Common myeloid progenitor, CD34-positive (primary cell): ENCODE measurements around the gene CCDC136. TPM values are rescaled to one million over a fixed set of nuclear protein-coding genes. Genes with fewer than 3 reads are reported as not detected.

Experiments
- CTCF ChIA-PET: fragments of 350-600 bp; sonication (Branson Sonifier 250); formaldehyde crosslinking; loops from one replicate; lab custom pipeline; 2021; ENCODE audit warnings: antibody characterized with exemption; lab: Charles Lee
- POLR2A ChIA-PET: fragments of 350-600 bp; sonication (Branson Sonifier 250); formaldehyde crosslinking; loops from one replicate; lab custom pipeline; 2021; ENCODE audit warnings: antibody characterized with exemption; lab: Charles Lee
- DNase-seq, 3 donors: peaks; one replicate each; pipeline versions ENCODE4 v3.0.0 to v3.0.0-alpha.2; 2013
- H3K27ac ChIP-seq, 2 experiments: 1 replicate in 1 of 2; 2 replicates in 1 of 2; pipeline ENCODE4 v1.7.0; 2013; ENCODE audit warnings: inconsistent platforms in 2 of 2, low read length in 2 of 2, mild to moderate bottlenecking in 2 of 2, low read depth in 1 of 2, moderate library complexity in 1 of 2; ENCODE audit not compliant: severe bottlenecking in 2 of 2, insufficient read depth in 1 of 2, poor library complexity in 1 of 2
- H3K27me3 ChIP-seq, 5 experiments: replicated peaks in 2 of 5; 1 replicate in 3 of 5; 2 replicates in 2 of 5; pipeline versions ENCODE4 v1.6.1 to v1.7.0; 2013; ENCODE audit warnings: low read length in 4 of 5, mild to moderate bottlenecking in 2 of 5, moderate library complexity in 2 of 5, inconsistent platforms in 1 of 5; ENCODE audit not compliant: insufficient read depth in 5 of 5, control insufficient read depth in 4 of 5
- H3K36me3 ChIP-seq, 4 experiments: 1 replicate in 2 of 4; 2 replicates in 2 of 4; pipeline versions ENCODE4 v1.6.1 to v1.7.0; 2013; ENCODE audit warnings: low read length in 3 of 4, control low read depth in 1 of 4, mild to moderate bottlenecking in 1 of 4; ENCODE audit not compliant: control insufficient read depth in 4 of 4, insufficient read depth in 4 of 4
- H3K4me1 ChIP-seq, 4 experiments: 1 replicate in 3 of 4; 2 replicates in 1 of 4; pipeline versions ENCODE4 v1.6.1 to v1.7.1; 2013; ENCODE audit warnings: low read length in 3 of 4, mild to moderate bottlenecking in 3 of 4, control low read depth in 1 of 4, inconsistent platforms in 1 of 4, moderate library complexity in 1 of 4; ENCODE audit not compliant: control insufficient read depth in 4 of 4, insufficient read depth in 4 of 4; ENCODE audit errors: control extremely low read depth in 1 of 4
- H3K4me3 ChIP-seq, 7 experiments: 1 replicate in 4 of 7; 2 replicates in 3 of 7; pipeline versions ENCODE4 v1.5.1 to v1.7.0; 2013; ENCODE audit warnings: mild to moderate bottlenecking in 7 of 7, low read length in 6 of 7, moderate library complexity in 6 of 7, inconsistent platforms in 2 of 7, low read depth in 2 of 7, control low read depth in 1 of 7; ENCODE audit not compliant: insufficient read depth in 4 of 7, control insufficient read depth in 1 of 7; ENCODE audit errors: extremely low read depth in 1 of 7
- H3K9me3 ChIP-seq, 5 experiments: 1 replicate in 4 of 5; 2 replicates in 1 of 5; pipeline versions ENCODE4 v1.6.1 to v1.7.1; 2013; ENCODE audit warnings: low read length in 4 of 5, mild to moderate bottlenecking in 2 of 5, inconsistent platforms in 1 of 5, low read depth in 1 of 5, moderate library complexity in 1 of 5; ENCODE audit not compliant: control insufficient read depth in 4 of 5, insufficient read depth in 2 of 5; ENCODE audit errors: control extremely low read depth in 1 of 5
- WGBS: methylation state at CpG from one replicate; pipeline ENCODE4 v1.1.5; 2013; ENCODE audit not compliant: insufficient coverage; 5-methylcytosine and 5-hydroxymethylcytosine counted together
- polyA plus RNA-seq: library from polyadenylated mRNA; unstranded; fragments of 120-200 nt; gene quantifications from one replicate; pipeline ENCODE4 v1.2.1, GENCODE V29; 2013

The CCDC136 gene
- 20.2 TPM for polyA plus RNA-seq

DNA sequence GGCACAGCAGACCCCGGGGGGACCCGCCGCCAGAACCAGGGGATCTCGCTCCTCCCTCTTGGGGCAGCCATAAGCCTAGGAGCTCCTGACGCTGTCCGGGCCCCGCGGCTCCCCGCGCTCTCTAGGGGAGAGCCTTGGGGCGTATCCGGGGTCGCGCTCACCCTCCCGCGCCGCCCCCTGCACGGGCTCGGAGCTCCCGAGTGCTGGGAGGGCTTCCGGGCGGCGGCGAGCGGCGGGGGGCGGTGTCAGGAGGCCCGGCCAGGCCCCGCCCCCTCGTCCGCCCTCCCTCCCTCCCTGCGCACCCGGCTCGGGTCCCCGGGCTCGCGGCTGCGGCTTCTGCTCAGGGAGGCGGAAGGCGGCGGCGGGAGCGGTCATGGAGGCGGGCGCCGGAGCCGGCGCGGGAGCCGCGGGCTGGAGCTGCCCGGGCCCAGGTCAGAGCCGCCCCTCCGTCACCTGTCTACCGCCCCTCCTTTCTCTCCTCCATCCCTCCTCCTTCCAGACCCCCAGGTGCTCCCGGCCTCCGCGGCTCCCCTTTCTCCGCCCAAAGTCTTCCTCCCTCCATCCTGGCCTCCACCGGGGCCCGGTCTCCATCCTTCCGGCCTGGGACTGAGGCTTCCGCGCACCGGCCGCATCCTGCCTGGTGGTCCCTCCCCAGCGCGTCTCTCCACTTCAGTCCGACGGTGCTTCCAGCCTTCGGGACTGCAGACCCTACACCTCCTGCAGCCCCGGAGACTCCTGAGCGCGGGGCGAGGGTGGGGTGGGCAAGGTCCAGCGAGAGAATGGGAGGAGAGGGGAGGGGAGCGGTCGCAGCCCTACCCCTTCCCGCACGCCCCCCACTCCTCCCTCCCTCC is at the start of gene CCDC136:
Gene CCDC136 (plus strand): TSS at position 848 of the 851 bp plus-strand sequence. CDS start 444 bp downstream, outside the sequence.
- WGBS, result 0% methylated on average over 45 of the region's 80 CpGs
- peaks cover 0 to 12% (median 2%) of the 10 kb centered on the region in 5 experiments for H3K27me3 ChIP-seq
- H3K36me3 ChIP-seq, result peaks cover 0 to 5% (median under 1%) of the 10 kb centered on the region in 4 experiments
- ChIA-PET CTCF (no interaction called here), POLR2A (no interaction called here)
- peak; percentile 43 to 71 (median 62) for DNase-seq
- peaks cover 1 to 30% (median 25%) of the 10 kb centered on the region in 4 experiments for H3K4me1 ChIP-seq
- H3K4me3 ChIP-seq, result peak within 1 kb of the TSS; percentile 65 to 90 (median 80)
- H3K9me3 ChIP-seq, result no peaks in the 10 kb centered on the region
- H3K27ac ChIP-seq, result peak within 1 kb of the TSS in 1 of 2 experiments; percentile 25

DNA sequence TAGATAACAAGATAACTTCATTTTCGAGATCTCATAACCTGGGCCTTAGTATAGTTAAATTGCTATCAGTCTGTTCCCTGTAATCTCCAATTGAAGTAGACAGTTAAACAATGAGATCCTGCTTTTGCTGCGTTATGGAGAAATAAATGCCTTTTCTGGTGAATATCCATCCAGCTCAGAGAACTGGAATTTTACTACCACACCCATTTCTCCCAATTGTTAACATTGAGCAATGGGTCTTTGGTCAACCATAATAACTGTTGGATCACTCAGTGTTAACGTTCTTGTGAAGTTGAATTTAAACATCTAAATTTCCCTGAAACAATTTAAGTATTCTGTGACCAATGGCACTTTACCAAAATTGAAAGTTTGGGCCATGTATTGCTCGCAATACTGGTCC is 49.6 kb upstream of the CCDC136 start:
- 89% methylated on average over 1 of the region's 4 CpGs for WGBS
- H3K4me1 ChIP-seq, result peaks cover 7 to 20% (median 15%) of the 10 kb centered on the region in 4 experiments
- no peak overlapping the region for H3K4me3 ChIP-seq
- H3K36me3 ChIP-seq, result no peaks in the 10 kb centered on the region
- H3K27me3 ChIP-seq, result no peaks in the 10 kb centered on the region
- no peak for DNase-seq
- H3K9me3 ChIP-seq, result no peaks in the 10 kb centered on the region
- POLR2A ChIA-PET, result no interaction called here
- CTCF ChIA-PET, result interaction anchor here (1.0 to 1.8 kb wide), 3 partner anchors 11 to 142 kb away, joined by 4 to 5 read pairs (median 5); no protein-coding TSS in a partner anchor
- H3K27ac ChIP-seq, result no peak overlapping the region

DNA sequence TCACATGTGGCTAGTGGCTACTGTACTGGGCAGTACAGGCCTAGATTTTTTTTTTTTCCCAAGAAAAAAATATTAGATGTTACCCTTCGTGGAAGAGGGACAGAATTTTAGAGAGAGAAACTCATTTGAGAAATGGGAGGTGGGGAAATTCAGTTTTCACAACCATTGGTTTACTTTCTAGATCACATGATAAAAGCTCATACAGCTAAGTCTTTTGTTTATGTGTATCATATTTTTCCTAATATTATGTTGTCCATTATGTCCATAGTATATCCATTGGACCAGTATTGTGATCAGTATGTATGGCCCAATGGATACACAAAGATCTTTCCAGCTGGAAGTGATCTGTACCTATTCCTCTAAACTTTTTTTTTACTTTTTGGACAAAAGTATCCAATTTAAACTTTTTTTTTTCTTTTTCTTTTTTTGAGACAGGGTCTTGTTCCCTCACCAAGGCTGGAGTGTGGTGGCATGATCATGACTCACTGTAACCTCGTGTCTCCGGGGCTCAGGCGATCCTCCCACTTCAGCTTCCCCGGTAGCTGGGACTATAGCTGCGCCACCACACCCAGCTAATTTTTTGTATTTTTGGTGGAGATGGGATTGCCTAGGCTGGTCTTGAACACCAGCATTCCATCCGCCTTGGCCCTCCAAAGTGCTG is 48.5 kb upstream of the CCDC136 start:
- ChIA-PET POLR2A (no interaction called here), CTCF (interaction anchor here (1.0 to 1.8 kb wide), 2 partner anchors 10 to 12 kb away, joined by 5 read pairs; no protein-coding TSS in a partner anchor)
- peaks cover 7 to 20% (median 15%) of the 10 kb centered on the region in 4 experiments for H3K4me1 ChIP-seq
- H3K27me3 ChIP-seq, result no peaks in the 10 kb centered on the region
- H3K9me3 ChIP-seq, result no peaks in the 10 kb centered on the region
- H3K36me3 ChIP-seq, result peaks cover 0 to 3% (median 0%) of the 10 kb centered on the region in 4 experiments
- no peak overlapping the region for H3K4me3 ChIP-seq
- H3K27ac ChIP-seq, result peak overlapping the region in 1 of 2 experiments; percentile 14
- 100% methylated on average over 1 of the region's 7 CpGs for WGBS
- peak in 1 of 3 donors; percentile 23 for DNase-seq

DNA sequence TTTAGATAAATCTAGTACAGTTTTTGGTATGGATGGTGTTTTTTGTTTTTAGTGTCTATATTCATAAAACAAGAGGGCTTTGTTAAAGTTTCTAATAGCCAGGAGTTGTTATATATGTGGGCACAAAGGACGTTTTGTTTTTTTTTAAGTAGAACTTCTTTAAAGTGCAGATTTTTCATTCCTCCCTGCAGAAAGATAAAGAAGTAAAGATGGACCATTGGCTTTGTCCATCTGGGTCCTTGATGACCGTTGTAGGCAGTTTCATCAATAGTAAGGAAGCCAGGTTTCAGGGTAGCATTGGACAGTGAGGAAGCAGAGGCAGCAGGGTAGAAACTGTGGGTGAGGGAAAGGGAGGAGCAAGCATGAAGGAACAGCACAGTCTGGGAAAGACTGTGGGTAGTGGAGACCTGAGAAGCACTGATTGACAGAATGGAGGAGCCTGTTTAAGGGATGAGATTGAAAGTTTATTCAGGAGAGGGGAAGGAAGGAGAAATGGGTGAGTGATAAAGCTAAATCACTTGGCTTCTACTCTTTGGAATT is 47.3 kb upstream of the CCDC136 start:
- H3K36me3 ChIP-seq, result peaks cover 0 to 15% (median 9%) of the 10 kb centered on the region in 4 experiments
- DNase-seq, result no peak
- CTCF ChIA-PET, result no interaction called here

DNA sequence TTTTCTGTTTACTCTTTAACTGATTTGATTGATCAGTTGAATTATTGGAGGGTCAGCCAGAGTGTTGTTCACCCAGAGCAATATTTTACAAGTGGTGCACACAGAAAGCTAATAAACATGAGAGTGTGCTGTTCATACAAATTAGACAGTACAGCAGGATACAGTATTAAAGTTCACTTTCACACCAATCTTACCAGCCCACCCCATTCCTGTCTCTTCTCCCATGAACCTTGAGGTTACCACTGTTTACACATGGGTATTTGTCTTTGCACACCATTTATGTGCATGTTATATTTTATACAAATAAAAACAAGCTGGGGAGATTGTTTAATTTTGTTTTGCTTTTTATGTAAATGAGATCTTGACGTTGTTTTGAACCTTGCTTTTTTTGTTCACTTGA is 46.1 kb upstream of the CCDC136 start:
- Histone ChIP-seq H3K27ac (no peak overlapping the region), H3K9me3 (no peaks in the 10 kb centered on the region), H3K4me3 (no peak overlapping the region), H3K36me3 (peaks cover 2 to 24% (median 16%) of the 10 kb centered on the region in 4 experiments), H3K27me3 (no peaks in the 10 kb centered on the region), H3K4me1 (peaks cover 0 to 5% (median 1%) of the 10 kb centered on the region in 4 experiments)
- CTCF ChIA-PET, result no interaction called here
- WGBS, result no CpG with 5 or more reads among the region's 1 CpG
- POLR2A ChIA-PET, result no interaction called here
- no peak for DNase-seq

More for the DNA sequence above, 47.3 kb upstream of the CCDC136 start:
- WGBS, result 100% methylated on average over 1 of the region's 2 CpGs
- Histone ChIP-seq H3K27me3 (no peaks in the 10 kb centered on the region), H3K4me3 (no peak overlapping the region), H3K4me1 (peaks cover 7 to 15% (median 13%) of the 10 kb centered on the region in 4 experiments), H3K9me3 (no peaks in the 10 kb centered on the region), H3K27ac (no peak overlapping the region)
- POLR2A ChIA-PET, result no interaction called here

DNA sequence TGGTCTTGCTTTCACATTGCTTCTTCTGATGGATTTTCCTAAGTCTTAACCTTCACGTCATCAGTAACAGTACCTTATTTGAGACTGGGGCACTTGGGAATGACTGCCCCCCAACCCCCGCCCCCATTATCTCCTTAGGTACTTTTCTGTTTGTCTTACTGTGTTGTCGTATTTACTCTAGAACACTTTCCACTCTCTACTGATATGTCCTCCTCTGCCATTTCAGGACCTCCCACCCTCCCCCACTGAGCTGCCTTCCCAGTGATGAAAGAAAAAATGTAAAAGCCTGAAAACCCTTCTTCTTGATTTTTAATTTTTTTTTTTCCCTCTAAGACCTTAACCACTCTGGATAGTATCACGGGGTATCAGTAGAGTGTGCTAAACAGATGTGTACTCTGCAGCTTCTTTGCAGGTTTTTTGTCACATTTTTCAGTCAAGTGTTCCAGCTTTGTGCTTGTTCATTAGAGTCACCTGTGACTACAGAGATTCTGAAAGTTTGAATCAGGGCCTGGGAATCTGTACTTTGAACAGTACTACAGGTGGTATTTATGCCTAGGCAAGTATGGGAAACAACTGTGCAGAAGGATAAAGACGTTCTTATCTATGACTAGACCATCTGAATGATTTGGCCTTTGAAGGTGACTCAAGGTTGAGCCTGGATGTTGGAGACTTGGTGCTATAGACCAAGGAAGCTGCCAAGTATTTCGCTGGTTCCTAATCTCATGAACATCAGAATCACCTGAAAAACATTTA is 44.3 kb upstream of the CCDC136 start:
- H3K27ac ChIP-seq, result no peak overlapping the region
- H3K9me3 ChIP-seq, result no peaks in the 10 kb centered on the region
- no peaks in the 10 kb centered on the region for H3K27me3 ChIP-seq
- WGBS, result 97% methylated on average over 6 of the region's 6 CpGs
- ChIA-PET CTCF (interaction anchor here (1.3 kb wide), 1 partner anchor 9 kb away, joined by 3 read pairs; the partner anchor contains the start of gene CALU), POLR2A (no interaction called here)
- H3K4me3 ChIP-seq, result no peak overlapping the region
- no peak for DNase-seq
- H3K4me1 ChIP-seq, result no peaks in the 10 kb centered on the region
- peaks cover 2 to 31% (median 16%) of the 10 kb centered on the region in 4 experiments for H3K36me3 ChIP-seq
